Naive B cell (primary cell): ENCODE data around the gene PSMD3. TPM values are rescaled to one million over a fixed set of nuclear protein-coding genes. Genes with fewer than 3 reads are reported as not detected.

ENCODE experiments used
- ATAC-seq, 2 donors: fragments of 150-1000 bp; cut with Tn5 transposase; 2 replicates each; pipeline ENCODE4 v1.10.0; 2021; ENCODE audit warnings: low read depth in 2 of 2, mild to moderate bottlenecking in 2 of 2, moderate library complexity in 2 of 2
- DNase-seq: peaks from one replicate; pipeline ENCODE4 v3.0.0; 2022
- H3K27ac Mint-ChIP-seq, 6 donors: one replicate each; pipeline ENCODE4 v1.8.0; 2020 to 2022; ENCODE audit warnings: mild to moderate bottlenecking in 6 of 6, mixed read lengths in 6 of 6, moderate library complexity in 5 of 6, inconsistent platforms in 2 of 6
- H3K27me3 Mint-ChIP-seq, 3 donors: one replicate each; pipeline ENCODE4 v1.8.0; 2021 to 2022; ENCODE audit warnings: mixed read lengths in 3 of 3, mild to moderate bottlenecking in 1 of 3
- H3K36me3 Mint-ChIP-seq, 2 donors: one replicate each; pipeline ENCODE4 v1.8.0; 2020 to 2022; ENCODE audit warnings: mixed read lengths in 2 of 2, inconsistent platforms in 1 of 2, mild to moderate bottlenecking in 1 of 2
- H3K4me1 Mint-ChIP-seq, 3 donors: one replicate each; pipeline ENCODE4 v1.8.0; 2020 to 2022; ENCODE audit warnings: mixed read lengths in 3 of 3, inconsistent platforms in 1 of 3, mild to moderate bottlenecking in 1 of 3, moderate library complexity in 1 of 3
- H3K4me3 Mint-ChIP-seq, 8 donors: one replicate each; pipeline ENCODE4 v1.8.0; 2020 to 2022; ENCODE audit warnings: mild to moderate bottlenecking in 8 of 8, mixed read lengths in 8 of 8, moderate library complexity in 8 of 8, inconsistent platforms in 2 of 8
- H3K9me3 Mint-ChIP-seq, 7 donors: one replicate each; pipeline ENCODE4 v1.8.0; 2020 to 2022; ENCODE audit warnings: mixed read lengths in 7 of 7, mild to moderate bottlenecking in 5 of 7, inconsistent platforms in 2 of 7, moderate library complexity in 1 of 7
- polyA plus RNA-seq, 6 donors: library from polyadenylated mRNA; unstranded; fragments of 300-500 nt; fragmentation: Illumina TruSeq; gene quantifications; one replicate each; pipeline ENCODE4 v1.2.3, GENCODE V29; 2021; ENCODE audit warnings: low read depth in 6 of 6

PSMD3 gene
- polyA plus RNA-seq, 6 donors from 2014 or later, result 48.1 to 62.4 (median 52.3) TPM

DNA sequence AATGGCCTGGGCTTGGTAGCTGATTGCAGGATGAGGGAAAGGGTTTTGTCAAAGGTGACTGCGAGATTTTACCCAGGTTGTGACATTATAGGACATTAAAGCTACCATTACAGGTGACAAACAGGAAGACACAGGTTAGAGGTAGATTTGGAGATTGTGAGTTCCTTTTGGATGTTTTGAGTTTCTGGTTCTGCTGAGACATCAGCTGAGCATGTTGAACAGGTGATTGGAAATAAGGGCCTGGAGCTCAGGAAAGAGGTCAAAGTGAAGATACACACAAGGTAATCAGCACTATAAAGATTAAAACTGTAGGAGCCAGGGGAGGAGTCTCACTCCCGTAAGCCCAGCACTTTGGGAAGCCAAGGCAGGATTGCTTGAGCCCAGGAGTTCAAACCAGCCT is 11.8 kb upstream of the PSMD3 start:
- no peaks in the 10 kb centered on the region for H3K36me3 Mint-ChIP-seq
- H3K27ac Mint-ChIP-seq, result no peak overlapping the region

DNA sequence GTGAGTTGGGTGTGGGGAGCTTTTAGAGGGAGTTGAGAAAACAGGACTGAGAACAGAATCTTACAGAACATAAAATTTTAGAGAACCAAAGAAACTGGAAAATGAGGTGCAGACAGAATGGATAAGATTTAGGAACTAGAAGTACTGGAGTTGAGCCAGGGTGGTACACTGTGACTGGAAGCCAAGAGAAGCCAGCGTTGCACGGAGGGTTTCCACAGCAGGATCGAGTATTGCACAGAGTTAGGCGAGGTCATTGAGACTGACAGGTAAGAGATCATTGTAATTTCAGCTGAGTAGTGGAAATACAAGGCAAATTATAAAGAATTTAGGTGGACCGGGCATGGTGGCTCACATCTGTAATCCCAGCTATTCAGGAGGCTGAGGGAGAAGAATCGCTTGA is 11.2 kb upstream of the PSMD3 start:
- DNase-seq (no peak), ATAC-seq (no peak)
- Mint-ChIP-seq H3K9me3 (no peaks in the 10 kb centered on the region), H3K4me1 (peaks cover 0 to 18% (median 4%) of the 10 kb centered on the region in 3 donors), H3K36me3 (no peaks in the 10 kb centered on the region), H3K4me3 (no peak overlapping the region), H3K27me3 (peaks cover 36 to 43% (median 36%) of the 10 kb centered on the region in 3 donors), H3K27ac (no peak overlapping the region)

More for the DNA sequence above, 11.8 kb upstream of the PSMD3 start:
- no peak for ATAC-seq
- H3K4me1 Mint-ChIP-seq, result peaks cover 5 to 24% (median 8%) of the 10 kb centered on the region in 3 donors
- DNase-seq, result no peak
- no peak overlapping the region for H3K4me3 Mint-ChIP-seq
- H3K9me3 Mint-ChIP-seq, result no peaks in the 10 kb centered on the region
- H3K27me3 Mint-ChIP-seq, result peaks cover 29 to 37% (median 31%) of the 10 kb centered on the region in 3 donors

DNA sequence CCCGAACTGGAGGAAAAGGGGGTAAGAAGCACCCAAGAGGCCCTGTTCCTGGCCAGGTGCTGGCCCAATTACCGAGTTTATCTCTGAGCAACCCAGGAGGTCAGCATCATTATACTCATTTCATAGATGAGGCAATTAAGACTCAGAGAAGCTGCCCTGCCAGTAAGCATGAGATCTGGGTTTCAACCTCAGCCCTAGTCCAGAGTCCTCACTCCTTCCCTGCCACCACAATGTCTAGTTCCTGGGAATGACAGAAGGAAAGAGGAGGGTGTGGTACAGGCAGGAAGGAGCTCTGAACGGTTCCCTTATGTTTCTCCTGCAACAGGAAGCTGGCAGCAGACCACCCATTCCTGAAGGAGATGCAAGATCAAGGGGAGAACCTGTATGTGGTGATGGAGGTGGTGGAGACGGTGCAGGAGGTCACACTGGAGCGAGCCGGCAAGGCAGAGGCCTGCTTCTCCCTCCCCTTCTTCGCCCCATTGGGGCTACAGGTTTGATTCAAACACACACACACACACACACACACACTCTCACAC is 10.4 kb upstream of the PSMD3 start:
- Mint-ChIP-seq H3K4me3 (no peak overlapping the region), H3K4me1 (peaks cover 0 to 18% (median 4%) of the 10 kb centered on the region in 3 donors), H3K27me3 (peaks cover 36 to 45% (median 37%) of the 10 kb centered on the region in 3 donors), H3K27ac (no peak overlapping the region), H3K9me3 (no peaks in the 10 kb centered on the region), H3K36me3 (no peaks in the 10 kb centered on the region)
- no peak for DNase-seq
- no peak for ATAC-seq

DNA sequence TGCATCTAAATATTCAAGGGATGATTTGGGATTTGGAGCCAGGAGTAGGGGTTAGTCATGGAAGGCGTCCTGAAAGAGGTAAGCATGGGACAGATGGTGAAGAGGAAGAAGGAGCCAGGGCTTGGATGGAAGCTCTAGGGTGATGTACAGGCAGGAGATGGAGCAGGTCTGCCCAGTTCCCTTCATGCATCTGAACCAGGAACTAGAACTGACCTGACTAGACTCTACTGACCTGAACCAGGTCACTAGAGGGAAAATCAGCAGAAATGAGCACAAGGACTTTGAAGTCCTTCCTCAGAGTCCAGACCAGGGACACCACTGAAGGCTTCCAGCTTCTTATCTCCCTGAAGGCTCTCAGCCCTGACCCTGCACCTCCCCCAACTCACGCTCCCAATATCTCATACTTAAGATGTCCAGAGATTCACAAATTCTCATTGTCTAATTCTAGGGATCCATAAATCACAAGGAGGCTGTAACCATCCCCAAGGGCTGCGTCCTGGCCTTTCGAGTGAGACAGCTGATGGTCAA is 9.5 kb upstream of the PSMD3 start:
- ATAC-seq (no peak), DNase-seq (no peak)
- H3K4me3 Mint-ChIP-seq, result no peak overlapping the region
- no peaks in the 10 kb centered on the region for H3K36me3 Mint-ChIP-seq
- H3K4me1 Mint-ChIP-seq, result peaks cover 0 to 18% (median 4%) of the 10 kb centered on the region in 3 donors
- peaks cover 36 to 49% (median 37%) of the 10 kb centered on the region in 3 donors for H3K27me3 Mint-ChIP-seq
- H3K9me3 Mint-ChIP-seq, result no peaks in the 10 kb centered on the region
- peak overlapping the region in 1 of 6 donors; percentile 54 for H3K27ac Mint-ChIP-seq

DNA sequence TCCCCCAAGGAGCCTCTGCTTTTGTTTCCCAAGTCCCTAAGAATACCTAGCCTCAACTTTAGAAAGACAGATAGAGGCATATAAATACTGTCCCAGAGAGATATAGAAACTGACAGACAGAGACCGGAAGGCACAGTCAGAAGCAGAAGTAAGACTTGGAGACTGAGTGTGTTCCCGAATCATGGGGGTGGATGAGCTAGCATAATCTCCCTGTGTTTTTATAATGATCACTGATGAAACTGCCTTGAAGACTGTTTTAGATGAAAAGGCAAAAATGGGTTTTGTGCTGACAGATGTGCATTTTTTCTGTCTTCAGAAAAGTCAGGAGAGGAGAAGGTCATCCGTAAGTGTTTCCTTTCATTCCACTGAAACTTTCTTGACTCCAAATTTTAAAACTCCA is 8.3 kb upstream of the PSMD3 start:
- H3K4me3 Mint-ChIP-seq, result no peak overlapping the region

DNA sequence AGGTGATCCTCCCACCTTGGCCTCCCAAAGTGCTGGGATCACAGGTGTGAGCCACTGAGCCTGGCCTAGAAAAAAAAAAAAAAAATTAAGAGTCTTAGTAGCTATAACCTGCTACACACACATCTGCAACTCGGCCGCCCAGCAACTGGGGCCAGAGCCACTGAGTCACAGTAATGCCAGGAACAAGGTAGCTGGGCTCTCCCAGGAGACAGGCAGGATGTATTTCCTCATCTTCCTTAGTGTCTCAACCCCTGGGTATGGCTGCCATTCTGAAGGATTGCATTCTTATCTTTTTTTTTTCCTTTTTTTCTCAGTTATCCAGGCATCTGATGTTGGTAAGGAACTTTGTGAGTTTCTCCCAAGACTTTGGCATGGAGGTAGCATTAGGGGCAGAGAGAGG is 7.1 kb upstream of the PSMD3 start:
- Mint-ChIP-seq H3K27me3 (peaks cover 36 to 47% (median 37%) of the 10 kb centered on the region in 3 donors), H3K4me3 (no peak overlapping the region), H3K36me3 (no peaks in the 10 kb centered on the region), H3K9me3 (no peaks in the 10 kb centered on the region), H3K4me1 (peaks cover 0 to 14% (median 0%) of the 10 kb centered on the region in 3 donors), H3K27ac (no peak overlapping the region)
- ATAC-seq, result no peak
- DNase-seq, result no peak

More for the DNA sequence above, 8.3 kb upstream of the PSMD3 start:
- ATAC-seq, result peak in 1 of 2 donors; percentile 43
- peak overlapping the region in 1 of 6 donors; percentile 77 for H3K27ac Mint-ChIP-seq
- H3K27me3 Mint-ChIP-seq, result peaks cover 36 to 49% (median 37%) of the 10 kb centered on the region in 3 donors
- H3K4me1 Mint-ChIP-seq, result peaks cover 0 to 18% (median 1%) of the 10 kb centered on the region in 3 donors
- no peak for DNase-seq
- no peaks in the 10 kb centered on the region for H3K36me3 Mint-ChIP-seq
- no peaks in the 10 kb centered on the region for H3K9me3 Mint-ChIP-seq

DNA sequence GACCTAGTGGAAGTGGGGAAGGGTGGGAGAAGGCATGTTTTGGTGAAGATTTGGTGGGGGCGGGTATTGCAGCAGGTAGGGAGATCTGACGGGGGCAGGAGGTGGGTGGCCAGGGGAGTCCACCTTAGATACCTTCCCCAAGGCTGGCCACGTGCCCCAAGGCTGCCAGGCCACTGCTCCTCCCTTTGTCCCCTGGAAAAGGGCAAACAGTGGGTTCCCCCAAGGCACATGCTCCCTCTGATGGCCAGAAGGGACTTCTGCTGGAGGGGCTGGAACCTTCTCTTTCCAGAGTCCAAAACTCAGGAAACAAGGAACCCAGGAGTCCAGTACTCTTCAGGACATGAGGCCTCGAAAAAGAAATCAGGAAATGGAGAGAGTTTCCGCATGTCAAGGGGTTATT is 6.2 kb upstream of the PSMD3 start:
- peak overlapping the region in 2 of 6 donors; percentile 53 to 74 for H3K27ac Mint-ChIP-seq
- H3K9me3 Mint-ChIP-seq, result no peaks in the 10 kb centered on the region
- H3K4me1 Mint-ChIP-seq, result peaks cover 6 to 20% (median 7%) of the 10 kb centered on the region in 3 donors
- no peaks in the 10 kb centered on the region for H3K36me3 Mint-ChIP-seq
- ATAC-seq (no peak), DNase-seq (no peak)
- H3K4me3 Mint-ChIP-seq, result no peak overlapping the region
- H3K27me3 Mint-ChIP-seq, result peaks cover 32 to 41% (median 33%) of the 10 kb centered on the region in 3 donors

DNA sequence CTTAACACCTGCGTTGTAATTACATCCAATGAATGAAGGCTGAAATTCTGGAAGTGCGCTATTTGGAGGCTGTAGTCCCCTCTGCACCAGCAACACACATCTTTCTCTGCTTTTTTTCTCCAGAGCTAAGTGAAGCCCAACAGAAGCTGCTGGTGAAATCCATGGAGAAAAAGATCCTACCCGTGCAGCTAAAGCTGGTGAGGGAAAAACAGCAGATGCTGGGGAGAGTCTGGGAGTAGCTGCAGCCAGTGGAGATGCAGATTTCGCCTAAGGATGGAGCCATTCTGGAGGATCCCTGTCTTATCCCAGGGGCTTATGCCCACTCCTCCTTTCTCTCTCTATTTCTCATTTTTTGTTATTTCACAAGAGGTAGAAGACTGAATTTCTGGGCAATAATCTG is 4.8 kb upstream of the PSMD3 start:
- Mint-ChIP-seq H3K4me1 (peaks cover 15 to 30% (median 19%) of the 10 kb centered on the region in 3 donors), H3K36me3 (no peaks in the 10 kb centered on the region), H3K27ac (no peak overlapping the region), H3K27me3 (peaks cover 19 to 27% (median 24%) of the 10 kb centered on the region in 3 donors), H3K4me3 (no peak overlapping the region), H3K9me3 (no peaks in the 10 kb centered on the region)
- ATAC-seq (no peak), DNase-seq (no peak)

DNA sequence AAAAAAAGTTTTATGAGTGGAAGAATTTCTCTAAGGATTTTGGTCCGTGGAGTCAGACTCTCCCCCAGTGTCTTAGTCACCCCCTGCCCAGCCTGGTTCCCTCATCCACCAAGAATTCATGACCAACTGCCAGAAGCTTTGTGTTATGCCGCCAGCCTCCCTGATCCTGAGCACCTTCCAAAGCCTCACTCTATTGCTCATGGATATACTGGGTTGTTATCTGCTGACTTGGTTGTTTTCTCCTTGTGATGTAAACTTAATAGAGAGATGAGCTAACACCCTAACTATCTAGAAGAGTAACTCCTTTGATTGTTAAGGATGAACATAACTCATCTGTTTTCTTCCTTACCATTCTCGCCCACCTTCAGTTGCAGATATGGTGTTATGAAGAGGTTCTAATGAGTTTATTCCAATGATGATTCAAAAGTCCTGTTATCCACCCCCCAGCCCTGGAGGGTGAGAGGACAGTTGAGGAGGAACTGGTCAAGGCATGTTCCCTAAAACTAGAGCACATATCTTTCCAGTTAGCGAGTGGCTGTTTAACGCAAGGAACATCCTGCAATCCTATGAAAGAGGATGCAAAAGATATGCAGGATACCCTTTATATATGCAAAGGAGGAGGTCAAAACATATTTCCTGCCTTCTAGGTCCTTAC is 1.5 kb upstream of the PSMD3 start:
- peak overlapping the region in 5 of 6 donors; percentile 88 to 99 (median 98) for H3K27ac Mint-ChIP-seq
- H3K27me3 Mint-ChIP-seq, result peaks cover 1 to 8% (median 4%) of the 10 kb centered on the region in 3 donors
- H3K9me3 Mint-ChIP-seq, result no peaks in the 10 kb centered on the region
- no peak for DNase-seq
- peak overlapping the region in 7 of 8 donors; percentile 13 to 98 (median 96) for H3K4me3 Mint-ChIP-seq
- H3K36me3 Mint-ChIP-seq, result no peaks in the 10 kb centered on the region
- ATAC-seq, result no peak
- peaks cover 26 to 37% (median 33%) of the 10 kb centered on the region in 3 donors for H3K4me1 Mint-ChIP-seq

DNA sequence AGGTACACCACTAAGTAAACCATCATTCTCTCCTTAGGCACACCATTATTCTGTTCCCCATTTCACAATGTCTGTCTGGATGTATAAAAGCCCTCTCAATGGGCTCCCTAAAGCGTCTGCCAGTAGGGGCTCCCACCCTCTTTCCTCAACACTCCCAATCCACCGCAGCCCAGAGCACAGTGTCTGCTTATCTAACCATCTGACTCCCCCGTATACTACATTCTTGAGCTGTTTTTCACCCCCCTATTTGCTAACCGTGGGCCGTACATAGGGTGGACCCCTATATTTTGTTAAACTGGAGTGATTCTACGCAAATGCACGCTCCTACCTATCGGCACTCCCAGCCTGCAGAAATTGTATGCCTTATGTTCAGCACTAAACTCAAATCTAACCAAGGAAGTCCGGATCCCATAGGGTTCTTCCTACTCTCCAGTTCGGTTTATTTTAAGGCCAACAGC is 685 bp upstream of the PSMD3 start:
- peak; percentile 20 to 22 for ATAC-seq

DNA sequence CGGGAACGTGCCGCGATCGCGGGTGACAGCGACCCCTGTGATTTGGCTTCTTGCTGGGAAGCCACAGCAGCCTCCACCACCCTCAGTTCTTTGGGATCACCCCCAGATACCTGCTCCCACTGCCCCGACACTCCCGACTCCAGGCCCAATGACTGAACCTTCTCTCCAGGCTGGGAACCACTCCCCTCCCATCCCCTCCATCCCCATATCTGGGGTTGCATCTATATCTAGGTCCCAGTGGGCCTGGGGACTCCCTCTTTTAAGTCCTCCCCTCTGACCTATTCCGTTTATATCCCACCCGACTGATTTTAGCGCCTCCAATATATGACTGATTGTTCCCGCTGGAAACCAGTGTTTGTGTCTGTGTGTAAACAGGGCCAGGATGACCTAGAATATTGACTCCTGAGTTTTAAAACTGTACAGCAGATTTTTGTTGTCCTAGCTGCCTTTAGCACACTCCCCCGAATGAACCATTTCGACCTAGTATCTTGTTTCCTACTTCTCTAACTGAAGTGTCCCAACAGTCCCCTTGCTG is 667 bp downstream of the PSMD3 start:
- ATAC-seq (no peak), DNase-seq (no peak)
- H3K9me3 Mint-ChIP-seq, result no peaks in the 10 kb centered on the region
- H3K36me3 Mint-ChIP-seq, result peaks cover 7 to 8% of the 10 kb centered on the region in 2 donors
- peaks cover 31 to 38% (median 37%) of the 10 kb centered on the region in 3 donors for H3K4me1 Mint-ChIP-seq
- no peaks in the 10 kb centered on the region for H3K27me3 Mint-ChIP-seq
- H3K4me3 Mint-ChIP-seq, result peak overlapping the region; percentile 94 to 98 (median 96)
- H3K27ac Mint-ChIP-seq, result peak overlapping the region; percentile 93 to 99 (median 97)

More for the DNA sequence above, 685 bp upstream of the PSMD3 start:
- Mint-ChIP-seq H3K27ac (peak overlapping the region; percentile 95 to 99 (median 98)), H3K4me1 (peaks cover 31 to 37% (median 33%) of the 10 kb centered on the region in 3 donors), H3K27me3 (peaks cover 0 to 4% (median 0%) of the 10 kb centered on the region in 3 donors), H3K36me3 (no peaks in the 10 kb centered on the region), H3K9me3 (no peaks in the 10 kb centered on the region), H3K4me3 (peak overlapping the region; percentile 94 to 98 (median 96))
- DNase-seq, result no peak

DNA sequence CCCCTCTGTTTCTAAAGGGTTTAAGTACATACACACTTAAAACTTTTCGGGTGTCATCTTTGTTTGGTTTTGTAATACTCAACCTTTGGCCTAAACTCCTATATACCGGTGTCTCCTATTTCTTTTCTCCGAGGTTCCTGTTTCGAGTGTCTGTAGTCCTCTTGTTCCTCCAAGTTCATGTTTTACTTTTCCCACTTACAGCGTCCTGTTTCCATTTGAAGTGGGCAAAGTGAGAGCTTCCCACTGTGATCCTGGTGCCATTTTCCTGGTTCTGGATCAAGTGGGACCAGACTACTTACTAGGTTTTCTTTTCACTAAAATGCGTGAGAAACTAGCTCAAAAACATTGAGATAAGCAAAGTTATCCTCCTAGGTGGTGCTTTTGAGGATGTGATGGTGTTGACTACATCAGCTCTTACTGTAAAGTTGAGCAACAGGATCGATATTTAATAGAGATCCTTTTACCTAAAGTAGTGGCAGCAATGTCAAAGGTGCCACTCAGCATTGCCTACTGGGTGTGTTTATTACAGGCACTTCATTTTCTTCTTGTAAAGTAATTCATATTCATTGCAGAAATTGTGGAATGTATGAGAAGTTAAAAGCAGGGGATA is 1.3 kb downstream of the PSMD3 start:
- DNase-seq (no peak), ATAC-seq (no peak)
- peak overlapping the region; percentile 93 to 99 (median 97) for H3K27ac Mint-ChIP-seq
- no peaks in the 10 kb centered on the region for H3K27me3 Mint-ChIP-seq
- peaks cover 31 to 40% (median 40%) of the 10 kb centered on the region in 3 donors for H3K4me1 Mint-ChIP-seq
- peak overlapping the region; percentile 94 to 98 (median 96) for H3K4me3 Mint-ChIP-seq
- H3K36me3 Mint-ChIP-seq, result peaks cover 11 to 12% of the 10 kb centered on the region in 2 donors
- no peaks in the 10 kb centered on the region for H3K9me3 Mint-ChIP-seq

DNA sequence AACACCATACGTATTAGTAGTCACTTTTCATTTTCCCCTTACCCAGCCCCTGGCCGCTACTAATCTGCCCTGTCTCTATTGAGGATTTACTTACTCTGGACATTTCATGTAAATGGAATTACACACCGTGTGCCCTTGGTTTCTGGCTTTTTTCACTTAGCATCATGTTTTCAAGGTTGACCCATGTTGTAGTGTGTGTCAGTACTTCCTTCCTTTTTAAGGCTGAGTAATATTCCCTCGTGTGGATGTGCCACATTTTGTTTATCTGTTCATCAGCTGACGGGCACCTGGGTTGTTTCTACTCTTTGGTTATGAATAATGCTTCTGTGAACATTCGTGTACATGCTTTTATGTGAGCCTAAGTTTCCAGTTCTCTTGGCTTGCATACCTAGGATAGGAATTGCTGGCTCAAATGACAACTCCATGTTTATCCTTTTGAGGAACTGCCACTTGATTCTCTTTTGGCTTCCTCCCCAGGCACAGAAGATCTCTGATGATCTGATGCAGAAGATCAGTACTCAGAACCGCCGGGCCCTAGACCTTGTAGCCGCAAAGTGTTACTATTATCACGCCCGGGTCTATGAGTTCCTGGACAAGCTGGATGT is 7.7 kb downstream of the PSMD3 start:
- no peak overlapping the region for H3K4me3 Mint-ChIP-seq
- H3K36me3 Mint-ChIP-seq, result peaks cover 40 to 42% of the 10 kb centered on the region in 2 donors
- no peaks in the 10 kb centered on the region for H3K27me3 Mint-ChIP-seq
- no peak for ATAC-seq
- H3K27ac Mint-ChIP-seq, result no peak overlapping the region
- H3K9me3 Mint-ChIP-seq, result no peaks in the 10 kb centered on the region
- DNase-seq, result no peak
- H3K4me1 Mint-ChIP-seq, result peaks cover 7 to 15% (median 9%) of the 10 kb centered on the region in 3 donors
